ENCODE results near the gene FGF22.

FGF22 gene

DNA sequence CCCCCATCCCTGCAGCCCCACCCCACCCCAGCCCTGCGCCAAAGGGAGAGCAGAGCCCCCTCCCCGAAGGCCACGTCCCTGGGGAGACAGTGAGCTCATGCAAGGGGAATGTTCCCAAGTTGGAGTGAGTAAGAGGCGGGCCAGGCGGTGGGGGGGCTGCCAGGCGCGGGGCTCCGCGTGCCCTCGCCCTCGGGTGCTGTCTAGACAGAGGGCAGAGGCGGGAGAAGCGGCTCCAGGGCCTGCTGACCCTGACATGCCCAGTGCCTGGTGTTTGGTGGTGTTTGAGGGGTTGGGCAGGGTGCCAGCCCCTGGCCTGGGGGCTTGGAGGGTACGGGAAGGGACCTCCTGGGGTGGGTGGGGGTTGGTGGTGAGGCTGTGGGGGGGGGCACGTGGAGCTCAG, 37.5 kb downstream of the FGF22 start:
- Histone ChIP-seq H3F3A (ENCODE audit: insufficient read depth, low read length) (no peaks in the 10 kb centered on the region), H3K36me3 (replicated peaks; ENCODE audit: insufficient read depth, low read length) (no peaks in the 10 kb centered on the region), H3K79me2 (ENCODE audit: low read length) (no peaks in the 10 kb centered on the region), H3K4me2 (ENCODE audit: low read depth, low read length) (no peak overlapping the region), H3K4me1 (ENCODE audit: low read length) (no peaks in the 10 kb centered on the region), H3K4me3 (ENCODE audit: low read length) (no peak overlapping the region), H4K20me1 (ENCODE audit: insufficient read depth, low read length) (no peaks in the 10 kb centered on the region), H3K27me3 (replicated peaks; ENCODE audit: insufficient read depth, low read length) (peaks cover 50% of the 10 kb centered on the region), H3K9me2 (replicated peaks; ENCODE audit: insufficient read depth, low read length) (no peaks in the 10 kb centered on the region), H3K27ac (ENCODE audit: low read length) (no peak overlapping the region), H2AFZ (ENCODE audit: low read length) (no peak overlapping the region), H3K9me3 (replicated peaks; ENCODE audit: insufficient read depth, low read length) (no peaks in the 10 kb centered on the region), H3K9ac (ENCODE audit: low read length) (no peak overlapping the region)
- no peak for TF ChIP-seq EZH2phosphoT487 (IDR thresholded peaks at IDR 0.05; ENCODE audit: low read length)
- TF ChIP-seq, protein P1, sequence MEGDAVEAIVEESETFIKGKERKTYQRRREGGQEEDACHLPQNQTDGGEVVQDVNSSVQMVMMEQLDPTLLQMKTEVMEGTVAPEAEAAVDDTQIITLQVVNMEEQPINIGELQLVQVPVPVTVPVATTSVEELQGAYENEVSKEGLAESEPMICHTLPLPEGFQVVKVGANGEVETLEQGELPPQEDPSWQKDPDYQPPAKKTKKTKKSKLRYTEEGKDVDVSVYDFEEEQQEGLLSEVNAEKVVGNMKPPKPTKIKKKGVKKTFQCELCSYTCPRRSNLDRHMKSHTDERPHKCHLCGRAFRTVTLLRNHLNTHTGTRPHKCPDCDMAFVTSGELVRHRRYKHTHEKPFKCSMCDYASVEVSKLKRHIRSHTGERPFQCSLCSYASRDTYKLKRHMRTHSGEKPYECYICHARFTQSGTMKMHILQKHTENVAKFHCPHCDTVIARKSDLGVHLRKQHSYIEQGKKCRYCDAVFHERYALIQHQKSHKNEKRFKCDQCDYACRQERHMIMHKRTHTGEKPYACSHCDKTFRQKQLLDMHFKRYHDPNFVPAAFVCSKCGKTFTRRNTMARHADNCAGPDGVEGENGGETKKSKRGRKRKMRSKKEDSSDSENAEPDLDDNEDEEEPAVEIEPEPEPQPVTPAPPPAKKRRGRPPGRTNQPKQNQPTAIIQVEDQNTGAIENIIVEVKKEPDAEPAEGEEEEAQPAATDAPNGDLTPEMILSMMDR (IDR thresholded peaks at IDR 0.05; ENCODE audit: low read length) = no peak
- TF ChIP-seq EZH2 (optimal IDR thresholded peaks at IDR 0.05; ENCODE audit: low read depth, low read length) = no peak
- DNase-seq = no peak

DNA sequence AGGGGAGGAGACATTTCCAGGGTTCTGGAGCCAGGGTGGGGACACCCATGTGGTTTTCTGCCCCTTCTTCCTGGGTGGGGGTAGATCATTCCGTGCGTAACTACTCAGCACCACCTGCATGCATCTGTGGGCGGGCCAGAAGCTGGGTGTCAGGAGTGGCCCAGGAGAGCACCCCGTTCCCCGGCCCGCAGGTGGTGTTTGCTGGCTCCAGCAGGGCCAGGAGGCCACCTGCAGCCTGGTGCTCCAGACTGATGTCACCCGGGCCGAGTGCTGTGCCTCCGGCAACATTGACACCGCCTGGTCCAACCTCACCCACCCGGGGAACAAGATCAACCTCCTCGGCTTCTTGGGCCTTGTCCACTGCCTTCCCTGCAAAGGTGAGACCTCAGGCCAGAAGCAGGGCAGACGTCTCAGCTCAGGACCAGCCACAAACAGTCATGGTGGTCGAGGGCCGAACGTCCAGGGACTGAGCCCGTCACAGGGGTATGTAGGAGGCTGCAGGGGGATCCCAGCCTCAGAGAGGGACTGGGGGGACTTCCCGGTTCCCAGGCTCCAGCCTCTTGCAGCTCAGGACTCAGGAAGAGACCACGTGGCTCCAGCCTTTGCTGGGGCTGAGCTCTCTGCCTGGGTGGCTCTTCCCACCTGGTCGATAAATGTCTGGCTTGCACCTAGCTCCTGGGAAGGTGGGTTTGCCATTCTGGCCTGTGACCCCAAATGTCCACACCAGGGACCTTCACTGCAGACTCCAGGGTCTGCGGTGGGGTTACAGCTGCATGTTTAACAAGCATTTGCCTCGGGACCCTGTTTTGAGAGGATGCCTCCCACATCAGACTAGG, 38.1 kb downstream of the FGF22 start:
- Histone ChIP-seq H3K27me3 (replicated peaks; ENCODE audit: insufficient read depth, low read length) (peaks cover 49% of the 10 kb centered on the region), H3K4me1 (ENCODE audit: low read length) (no peaks in the 10 kb centered on the region), H4K20me1 (ENCODE audit: insufficient read depth, low read length) (no peaks in the 10 kb centered on the region), H2AFZ (ENCODE audit: low read length) (no peak overlapping the region), H3K9me3 (replicated peaks; ENCODE audit: insufficient read depth, low read length) (no peaks in the 10 kb centered on the region), H3F3A (ENCODE audit: insufficient read depth, low read length) (no peaks in the 10 kb centered on the region), H3K79me2 (ENCODE audit: low read length) (no peaks in the 10 kb centered on the region), H3K4me2 (ENCODE audit: low read depth, low read length) (no peak overlapping the region), H3K9me2 (replicated peaks; ENCODE audit: insufficient read depth, low read length) (no peaks in the 10 kb centered on the region), H3K9ac (ENCODE audit: low read length) (no peak overlapping the region), H3K27ac (ENCODE audit: low read length) (no peak overlapping the region), H3K4me3 (ENCODE audit: low read length) (no peak overlapping the region), H3K36me3 (replicated peaks; ENCODE audit: insufficient read depth, low read length) (no peaks in the 10 kb centered on the region)
- DNase-seq = no peak
- no peak for TF ChIP-seq EZH2 (optimal IDR thresholded peaks at IDR 0.05; ENCODE audit: low read depth, low read length)
- no peak for TF ChIP-seq EZH2phosphoT487 (IDR thresholded peaks at IDR 0.05; ENCODE audit: low read length)
- TF ChIP-seq, protein P1 (IDR thresholded peaks at IDR 0.05; ENCODE audit: low read length) = no peak

DNA sequence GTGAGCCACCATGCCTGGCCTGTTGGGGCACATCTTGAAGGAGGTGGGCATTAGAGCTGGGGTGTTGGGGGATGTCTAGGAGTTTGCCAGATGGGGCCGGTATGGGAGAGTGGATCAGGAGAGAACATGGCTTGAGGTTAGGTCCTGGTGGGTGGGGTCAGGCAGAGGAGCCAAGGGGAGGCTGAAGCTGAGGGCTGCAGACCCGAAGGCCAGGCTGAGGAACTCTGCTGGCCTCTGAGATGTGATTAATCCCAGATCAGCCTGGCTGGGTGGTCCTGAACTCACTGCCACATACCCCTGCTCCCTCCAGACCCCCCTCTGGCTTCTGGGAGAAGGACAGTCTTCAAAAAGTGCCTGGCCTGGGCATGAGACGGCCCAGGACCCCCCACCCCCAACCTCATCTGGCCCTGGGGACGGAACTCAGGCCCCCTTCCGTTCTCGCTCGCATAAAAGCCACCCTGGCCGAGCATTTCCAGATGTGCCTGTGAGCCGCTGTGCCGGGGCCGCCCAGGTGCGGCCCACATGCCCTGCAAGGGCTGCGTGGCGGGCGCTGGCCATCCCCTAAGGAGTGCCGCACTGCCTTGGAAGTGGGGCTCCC, 39.2 kb downstream of the FGF22 start:
- Histone ChIP-seq H3F3A (ENCODE audit: insufficient read depth, low read length) (no peaks in the 10 kb centered on the region), H3K9me2 (replicated peaks; ENCODE audit: insufficient read depth, low read length) (no peaks in the 10 kb centered on the region), H3K79me2 (ENCODE audit: low read length) (no peaks in the 10 kb centered on the region), H3K36me3 (replicated peaks; ENCODE audit: insufficient read depth, low read length) (no peaks in the 10 kb centered on the region), H4K20me1 (ENCODE audit: insufficient read depth, low read length) (no peaks in the 10 kb centered on the region), H3K4me1 (ENCODE audit: low read length) (no peaks in the 10 kb centered on the region), H3K27ac (ENCODE audit: low read length) (no peak overlapping the region), H3K4me2 (ENCODE audit: low read depth, low read length) (no peak overlapping the region), H3K9ac (ENCODE audit: low read length) (no peak overlapping the region), H3K27me3 (replicated peaks; ENCODE audit: insufficient read depth, low read length) (peaks cover 49% of the 10 kb centered on the region), H3K4me3 (ENCODE audit: low read length) (no peak overlapping the region), H2AFZ (ENCODE audit: low read length) (no peak overlapping the region), H3K9me3 (replicated peaks; ENCODE audit: insufficient read depth, low read length) (no peaks in the 10 kb centered on the region)
- TF ChIP-seq, protein P1 (IDR thresholded peaks at IDR 0.05; ENCODE audit: low read length) = no peak
- TF ChIP-seq EZH2 (optimal IDR thresholded peaks at IDR 0.05; ENCODE audit: low read depth, low read length) (no peak), EZH2phosphoT487 (IDR thresholded peaks at IDR 0.05; ENCODE audit: low read length) (no peak)
- DNase-seq = no peak

All from MM.1S (cell line).